HG03565 (cell line): ENCODE measurements around the gene HEXD.
"Not testable (repeated sequence)": the region's sequence is repeated elsewhere in the genome, so short reads cannot be mapped to it uniquely, and the experiment has no call there.

Experiments used
- ATAC-seq: cut with Tn5 transposase; IDR thresholded peaks from one replicate; pipeline ENCODE4 v1.9.1; 2021; ENCODE audit warnings: mild to moderate bottlenecking, moderate library complexity; ENCODE audit not compliant: unreplicated experiment

The HEXD gene

DNA sequence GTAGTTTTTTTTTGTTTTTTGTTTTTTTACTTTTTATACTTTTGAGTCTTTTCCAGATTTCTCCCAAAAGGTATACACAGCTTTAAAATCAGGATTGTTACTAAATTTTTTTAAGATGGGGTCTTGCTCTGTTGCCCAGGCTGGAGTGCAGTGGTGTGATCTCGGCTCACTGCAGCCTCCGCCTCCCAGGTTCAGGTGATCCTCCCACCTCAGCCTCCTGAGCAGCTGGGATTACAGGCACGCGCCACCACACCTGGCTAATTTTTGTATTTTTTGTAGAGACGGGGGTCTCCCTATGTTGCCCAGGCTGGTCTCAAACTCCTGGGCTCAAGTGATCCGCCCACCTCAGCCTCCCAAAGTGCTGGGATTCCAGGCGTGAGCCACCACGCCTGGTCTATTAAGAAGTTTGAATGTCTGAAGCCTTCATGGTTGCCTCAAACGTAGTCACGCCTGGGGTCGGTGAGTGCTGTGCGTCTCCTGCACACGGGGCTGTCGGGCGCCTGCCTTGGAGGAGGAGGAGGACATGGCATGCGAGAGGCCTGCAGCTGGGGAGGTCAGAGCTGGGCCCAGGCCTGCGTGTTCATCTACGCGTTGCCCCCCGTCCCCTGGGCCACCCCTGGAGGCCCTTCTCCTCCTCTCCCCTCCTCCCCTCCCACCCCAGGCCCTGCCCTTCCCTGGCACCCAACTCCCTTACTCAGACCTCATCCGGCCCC lies 35.8 kb upstream of the HEXD start:
- ATAC-seq = not testable (repeated sequence)

DNA sequence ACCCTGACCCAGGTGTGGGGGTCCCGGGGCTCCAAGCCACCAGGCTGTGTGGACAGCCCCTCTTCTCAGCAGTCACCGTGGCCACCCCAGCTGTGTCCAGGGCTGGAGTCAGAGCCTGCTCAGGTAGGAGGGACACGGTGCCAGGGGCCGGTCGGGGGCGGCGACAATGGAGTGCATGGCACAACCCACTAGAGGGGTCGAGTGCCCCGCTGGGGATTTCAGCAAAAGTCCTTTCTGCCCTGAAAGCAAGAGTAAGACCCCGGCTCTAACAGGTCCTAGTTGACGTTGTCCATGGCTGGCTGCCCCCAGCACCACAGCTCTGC lies 35.3 kb upstream of the HEXD start:
- ATAC-seq = no peak

DNA sequence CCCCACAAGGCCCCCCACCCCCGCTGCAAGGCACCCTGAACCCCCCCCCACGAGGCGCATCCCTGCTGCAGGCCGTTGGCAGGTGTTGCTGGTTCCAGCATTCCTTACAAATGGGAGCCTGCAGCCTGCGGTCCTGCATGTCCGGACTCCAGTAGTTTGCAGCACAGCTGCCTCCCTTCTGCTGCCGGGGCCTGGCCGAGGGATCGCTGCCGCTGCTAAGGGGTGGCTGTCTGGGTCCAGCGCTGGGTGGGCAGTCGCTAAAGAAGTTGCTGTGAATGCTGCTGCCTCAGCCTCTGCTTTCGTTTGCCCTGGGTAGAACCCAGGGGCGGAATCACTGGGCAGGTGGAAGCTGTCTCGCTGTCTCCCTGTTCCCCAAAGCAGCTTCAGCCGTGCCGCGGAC lies 34.7 kb upstream of the HEXD start:
- ATAC-seq = no peak

DNA sequence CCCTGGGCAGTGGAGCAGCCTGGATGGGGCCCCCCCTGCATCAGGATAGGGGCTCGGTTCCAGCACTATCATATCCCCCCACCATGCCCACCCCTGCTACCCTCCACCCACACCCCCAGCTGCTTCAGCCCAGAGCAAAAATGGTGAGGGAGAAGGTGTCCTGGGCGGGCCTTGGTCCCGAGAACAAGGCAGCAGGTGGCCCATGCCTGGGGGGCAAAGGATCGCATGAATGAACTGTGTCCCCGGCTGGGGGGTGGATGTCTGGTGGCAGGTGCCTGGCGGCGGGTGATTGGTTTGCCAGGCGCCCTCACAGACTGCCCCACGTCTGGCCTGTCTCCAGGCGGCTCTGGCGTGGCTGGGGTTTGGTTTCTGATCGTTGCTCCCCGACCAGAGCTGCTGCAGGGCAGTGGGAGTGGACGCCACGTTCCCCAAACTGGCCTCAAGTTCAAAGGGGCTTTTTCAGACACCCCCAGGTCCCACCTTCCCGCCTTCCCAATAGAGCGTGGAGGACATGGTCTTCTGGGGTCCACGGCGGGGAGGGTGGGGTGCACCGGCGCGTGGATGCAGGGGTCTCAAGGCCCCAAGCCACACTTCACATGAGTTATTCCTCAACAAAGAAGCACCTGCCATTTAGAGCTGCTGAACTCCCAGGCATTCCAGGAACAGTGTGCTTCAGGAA lies 34.0 kb upstream of the HEXD start:
- no peak for ATAC-seq

DNA sequence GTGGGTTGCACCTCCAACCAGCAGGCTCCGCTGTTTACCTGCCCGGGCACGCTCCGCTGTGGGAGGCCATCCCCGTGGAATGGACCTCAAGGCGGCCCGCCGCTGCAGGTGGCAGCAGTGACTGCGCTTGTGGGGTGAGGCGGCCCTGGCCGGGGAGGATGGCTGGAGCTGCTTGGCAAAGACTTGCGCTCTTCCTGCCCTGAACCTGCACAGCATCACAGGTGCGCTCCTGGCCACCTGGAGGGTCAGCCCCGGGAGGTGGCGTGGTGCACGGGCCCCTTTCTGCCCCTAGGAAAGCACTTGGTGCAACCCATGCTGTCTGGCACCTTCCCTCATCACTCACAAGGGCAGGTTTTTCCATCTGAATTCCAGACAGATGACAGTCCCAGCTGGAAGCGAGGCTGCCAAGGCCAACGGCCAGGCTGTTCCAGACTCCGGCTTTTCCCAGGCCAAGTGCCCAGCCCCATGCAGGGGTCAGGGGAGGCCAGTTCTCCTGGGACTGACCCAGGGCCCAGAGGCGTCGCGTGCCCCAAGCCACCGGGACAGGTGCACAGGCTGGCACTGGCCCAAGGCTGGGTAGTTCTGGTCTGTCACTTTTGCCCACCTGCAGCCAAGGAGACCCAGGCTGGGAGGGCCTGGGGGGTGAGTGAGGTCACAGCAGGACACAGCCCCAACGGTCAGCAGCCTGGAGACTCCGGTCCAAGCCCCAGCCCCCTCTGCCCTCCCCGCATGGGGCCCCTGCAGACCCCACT lies 33.2 kb upstream of the HEXD start:
- no peak for ATAC-seq

DNA sequence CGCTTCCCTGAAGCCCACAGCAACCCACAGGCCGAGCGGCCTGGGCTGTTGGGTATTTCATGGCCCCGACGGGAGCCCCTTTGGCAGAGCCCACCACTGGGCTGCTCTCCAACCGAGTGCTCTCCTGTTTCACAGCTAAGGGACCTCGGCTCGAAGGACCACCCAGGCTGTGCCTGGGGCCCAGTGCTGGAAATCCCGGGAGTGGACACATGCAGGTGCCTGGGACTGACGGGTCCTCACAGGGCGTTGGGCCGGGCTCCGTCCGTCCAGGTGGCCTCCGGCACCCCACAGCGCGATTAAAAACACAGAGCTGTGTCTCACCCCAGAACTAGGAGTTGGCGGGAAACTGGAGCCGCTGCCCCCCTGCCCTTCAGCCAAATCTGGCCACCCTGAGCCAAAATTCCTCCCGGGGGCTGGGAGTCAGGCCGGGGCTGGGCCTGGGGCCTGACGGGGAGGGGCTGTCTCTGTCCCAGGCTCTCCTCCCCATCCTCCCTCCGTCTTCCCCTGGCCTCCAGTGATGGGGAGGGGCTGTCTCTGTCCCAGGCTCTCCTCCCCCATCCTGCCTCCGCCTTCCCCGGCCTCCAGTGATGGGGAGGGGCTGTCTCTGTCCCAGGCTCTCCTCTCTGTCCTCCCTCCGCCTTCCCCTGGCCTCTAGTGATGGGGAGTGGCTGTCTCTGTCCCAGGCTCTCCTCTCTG lies 32.4 kb upstream of the HEXD start:
- no peak for ATAC-seq

DNA sequence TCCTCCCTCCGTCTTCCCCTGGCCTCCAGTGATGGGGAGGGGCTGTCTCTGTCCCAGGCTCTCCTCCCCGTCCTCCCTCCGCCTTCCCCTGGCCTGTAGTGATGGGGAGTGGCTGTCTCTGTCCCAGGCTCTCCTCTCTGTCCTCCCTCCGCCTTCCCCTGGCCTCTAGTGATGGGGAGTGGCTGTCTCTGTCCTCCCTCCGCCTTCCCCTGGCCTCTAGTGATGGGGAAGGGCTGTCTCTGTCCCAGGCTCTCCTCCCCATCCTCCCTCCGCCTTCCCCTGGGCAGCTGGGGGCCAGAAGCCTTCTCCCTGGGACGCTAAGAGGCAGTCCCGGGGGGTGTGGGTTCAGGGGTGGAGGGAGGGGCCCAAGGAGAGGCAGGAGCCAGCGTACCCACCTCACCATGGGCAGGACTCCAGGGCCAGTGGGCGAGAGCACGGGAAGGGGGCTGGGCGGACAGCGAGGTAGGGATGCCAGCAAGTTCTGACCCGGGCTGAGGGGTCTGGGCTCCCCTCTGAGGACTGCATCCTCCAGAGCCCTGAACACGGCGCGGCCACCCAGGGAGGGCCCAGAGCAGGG lies 31.8 kb upstream of the HEXD start:
- no peak for ATAC-seq

DNA sequence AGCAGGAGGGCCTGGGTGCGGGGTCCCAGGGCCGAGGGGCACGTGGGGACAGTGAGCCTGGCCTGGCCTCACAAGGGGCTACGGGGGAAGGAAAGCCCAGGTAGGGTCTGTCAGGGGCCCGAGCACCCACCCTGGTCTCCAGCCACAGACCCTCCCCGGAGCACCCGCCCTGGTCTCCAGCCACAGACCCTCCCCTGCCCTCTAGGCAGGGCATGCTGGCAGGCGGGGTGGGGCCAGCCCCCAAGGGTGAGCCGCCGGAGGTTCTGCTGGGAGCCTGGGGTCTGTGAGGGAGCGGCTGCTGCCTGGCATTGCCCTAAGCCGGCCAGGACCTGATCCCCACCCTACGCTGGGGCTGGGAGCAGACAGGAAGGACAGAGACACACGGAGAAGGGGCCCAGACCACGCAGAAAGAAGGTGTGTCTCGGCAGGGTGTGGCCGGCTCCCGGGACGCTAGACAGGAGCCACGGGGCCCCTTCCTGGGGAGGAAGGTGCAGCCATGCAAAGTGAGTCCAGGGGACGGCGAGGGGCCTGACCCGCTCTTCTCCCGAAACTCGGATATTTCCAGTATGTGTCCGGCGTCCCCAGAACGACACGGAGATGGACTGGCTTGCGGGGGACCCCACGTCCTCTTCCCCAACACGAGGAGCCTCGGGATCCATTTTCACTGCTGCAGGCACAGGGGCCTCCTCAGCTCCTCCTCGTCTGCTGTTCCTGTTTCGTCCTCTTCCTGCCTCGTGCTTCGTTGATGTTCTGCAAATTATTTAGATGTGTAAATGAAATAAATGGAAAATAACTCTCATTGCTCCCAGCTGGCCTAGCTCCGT lies 31.1 kb upstream of the HEXD start:
- ATAC-seq = no peak

DNA sequence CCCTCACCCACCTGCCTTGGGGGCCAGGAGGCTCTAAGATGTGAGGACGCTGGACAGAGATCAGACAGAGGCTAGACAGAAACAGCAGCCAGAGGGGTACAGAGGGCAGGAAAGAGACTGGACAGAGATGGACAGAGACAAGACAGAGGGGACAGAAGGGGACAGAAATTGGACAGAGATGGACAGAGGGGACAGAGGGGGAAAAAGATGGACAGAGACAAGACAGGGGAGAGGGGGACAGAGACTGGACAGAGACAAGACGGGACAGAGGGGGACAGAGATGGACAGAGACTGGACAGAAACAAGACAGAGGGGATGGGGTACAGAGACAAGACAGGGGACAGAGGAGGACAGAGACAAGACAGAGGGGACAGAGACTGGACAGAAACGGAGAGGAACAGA lies 30.4 kb upstream of the HEXD start:
- ATAC-seq = no peak

DNA sequence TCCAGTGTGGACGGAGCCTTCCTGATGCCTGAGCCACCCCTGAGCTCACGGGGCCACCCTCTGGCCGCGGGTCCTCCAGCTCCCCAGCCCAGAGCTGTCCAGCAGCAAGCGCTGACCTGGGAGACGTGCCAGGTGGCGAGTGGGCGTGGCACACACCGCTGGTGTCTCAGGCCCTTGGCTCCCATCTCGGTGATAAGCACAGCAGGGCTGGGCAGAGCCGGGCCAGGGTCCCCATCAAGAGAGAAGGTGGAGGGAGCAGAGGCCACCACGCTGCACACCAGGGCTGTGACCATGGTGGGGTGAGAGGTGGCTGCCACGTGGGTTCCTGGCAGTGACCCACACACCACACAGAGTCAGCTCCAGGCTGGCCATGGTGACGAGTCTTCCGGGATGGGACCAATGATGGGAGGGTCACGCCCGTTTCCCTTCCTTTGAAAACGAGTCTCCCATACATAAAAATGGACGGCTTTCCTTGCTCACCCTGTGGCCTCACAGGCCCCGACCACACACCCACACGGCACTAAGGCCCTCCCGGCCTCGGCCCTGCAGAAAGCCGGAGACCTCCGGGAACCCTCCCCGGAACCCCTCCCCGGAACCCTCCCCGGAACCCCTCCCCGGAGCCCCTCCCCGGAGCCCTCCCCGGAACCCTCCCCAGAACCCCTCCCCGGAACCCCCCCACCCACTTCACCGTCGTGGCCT lies 29.8 kb upstream of the HEXD start:
- no peak for ATAC-seq

DNA sequence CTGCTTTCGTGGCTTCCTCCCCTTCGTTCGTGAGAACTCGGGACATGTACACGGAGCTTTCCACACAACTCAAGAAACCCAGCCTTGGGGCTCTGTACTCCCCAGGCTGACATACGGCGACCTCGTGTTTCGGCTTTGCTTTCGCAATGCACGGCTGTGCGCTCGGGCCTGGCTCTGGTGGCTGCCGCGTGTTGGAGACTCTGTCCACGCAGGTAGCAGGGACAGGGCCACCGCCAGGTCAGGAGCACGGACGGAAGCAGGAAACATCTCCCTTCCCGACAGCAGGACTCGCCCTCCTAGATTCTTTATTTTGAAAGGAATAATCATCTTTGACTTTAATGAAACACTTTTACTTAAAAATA lies 29.2 kb upstream of the HEXD start:
- no peak for ATAC-seq

DNA sequence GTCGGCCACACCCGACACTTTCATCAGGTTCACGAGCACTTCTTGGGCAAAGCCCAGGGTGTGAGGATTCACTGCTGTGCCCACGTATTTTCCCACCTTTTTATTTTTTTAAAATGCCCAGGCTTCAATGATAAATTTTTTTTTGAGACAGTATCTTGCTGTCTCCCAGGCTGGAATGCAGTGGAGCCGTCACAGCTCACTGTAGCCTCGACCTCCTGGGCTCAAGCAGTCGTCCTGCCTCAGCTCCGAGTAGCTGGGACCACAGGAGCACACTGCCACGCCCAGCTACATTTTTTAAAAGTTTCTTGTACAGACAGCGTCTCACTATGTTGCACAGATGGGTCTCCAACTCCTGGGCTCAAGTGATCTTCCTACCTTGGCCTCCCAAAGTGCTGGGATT lies 28.8 kb upstream of the HEXD start:
- no peak for ATAC-seq

DNA sequence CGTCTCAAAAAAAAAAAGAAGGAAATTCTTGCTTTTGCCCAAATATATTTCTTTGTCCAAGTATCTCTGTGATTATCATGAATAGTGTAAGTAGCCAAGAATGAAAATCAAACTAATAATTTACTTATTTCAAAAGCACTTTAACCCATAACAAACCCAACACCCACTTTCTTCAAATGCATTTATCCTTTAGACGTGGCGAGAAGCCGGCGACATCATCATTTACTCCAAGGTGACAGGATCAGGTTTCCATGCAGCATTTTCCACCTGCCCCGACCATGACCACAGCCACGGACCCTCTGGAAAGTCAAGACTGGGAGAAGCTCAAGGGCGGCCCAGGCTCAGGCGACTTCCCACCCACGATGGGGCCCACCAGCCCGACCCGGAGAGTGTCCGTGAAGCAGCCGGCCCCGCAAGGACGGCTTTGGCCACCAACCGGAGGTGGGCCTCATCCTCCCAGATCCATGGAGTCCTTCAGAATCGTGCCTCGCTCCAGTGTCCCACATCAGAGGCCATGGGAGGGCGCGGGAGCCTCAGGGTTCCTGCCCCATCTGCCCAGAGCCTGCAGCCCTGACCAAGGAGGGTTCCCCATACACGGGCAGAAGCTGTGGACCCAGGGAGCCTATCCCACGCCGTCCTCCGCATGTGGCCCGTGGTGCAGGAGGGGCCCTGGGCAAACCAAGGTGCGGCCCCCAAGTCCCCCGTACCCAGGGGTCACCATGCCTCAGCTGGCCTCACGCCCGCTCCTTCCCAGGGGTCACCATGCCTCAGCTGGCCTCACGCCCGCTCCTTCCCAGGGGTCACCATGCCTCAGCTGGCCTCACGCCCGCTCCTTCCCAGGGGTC lies 27.9 kb upstream of the HEXD start:
- ATAC-seq = no peak

DNA sequence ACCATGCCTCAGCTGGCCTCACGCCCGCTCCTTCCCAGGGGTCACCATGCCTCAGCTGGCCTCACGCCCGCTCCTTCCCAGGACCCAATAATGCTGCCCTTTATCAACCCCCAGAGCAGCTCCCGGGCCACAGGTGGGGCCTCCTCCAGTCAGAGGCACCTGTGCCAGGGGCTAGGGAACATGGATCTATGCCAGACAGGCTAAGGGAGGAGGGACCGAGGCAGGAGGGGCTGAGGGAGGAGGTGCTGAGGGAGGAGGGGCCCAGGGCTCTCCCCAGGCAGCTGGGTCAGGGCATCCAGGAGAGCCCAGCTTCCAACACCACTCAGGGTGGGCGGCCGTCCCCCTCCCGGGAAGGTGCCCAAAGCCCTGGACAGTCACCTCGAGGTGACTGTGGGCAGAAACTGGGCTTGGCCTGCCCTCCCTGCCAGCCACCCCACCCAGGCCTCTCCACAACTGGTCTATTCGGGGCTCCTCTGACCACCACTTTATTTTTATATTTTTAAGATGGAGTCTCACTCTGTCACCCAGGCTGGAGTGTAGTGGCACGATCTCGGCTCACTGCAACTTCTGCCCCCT lies 27.2 kb upstream of the HEXD start:
- ATAC-seq = no peak

DNA sequence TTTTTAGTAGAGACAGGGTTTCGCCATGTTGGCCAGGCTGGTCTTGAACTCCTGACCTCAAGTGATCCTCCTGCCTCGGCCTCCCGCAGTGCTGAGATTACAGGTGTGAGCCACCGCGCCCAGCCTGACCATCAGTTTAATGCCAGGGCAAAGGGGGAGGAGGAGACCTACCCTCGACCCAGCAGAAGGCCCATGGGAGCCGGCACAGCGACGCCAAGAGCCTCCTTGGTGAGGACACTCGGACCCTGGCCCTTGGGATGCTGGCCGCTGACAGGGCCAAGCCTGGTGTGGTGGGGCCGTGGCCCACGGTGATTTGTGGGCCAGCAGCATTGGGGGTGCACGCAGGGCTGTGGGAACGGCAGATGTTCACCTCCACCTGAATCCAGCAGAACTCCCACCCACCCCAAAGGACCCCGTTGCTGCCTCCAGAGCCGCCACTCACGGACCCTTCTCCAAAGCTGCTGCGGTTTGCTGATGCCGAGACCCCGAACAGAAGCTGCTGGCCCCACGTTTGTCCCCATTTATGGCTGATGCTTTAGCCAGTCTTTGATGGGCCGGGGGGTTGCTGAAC lies 26.6 kb upstream of the HEXD start:
- no peak for ATAC-seq

DNA sequence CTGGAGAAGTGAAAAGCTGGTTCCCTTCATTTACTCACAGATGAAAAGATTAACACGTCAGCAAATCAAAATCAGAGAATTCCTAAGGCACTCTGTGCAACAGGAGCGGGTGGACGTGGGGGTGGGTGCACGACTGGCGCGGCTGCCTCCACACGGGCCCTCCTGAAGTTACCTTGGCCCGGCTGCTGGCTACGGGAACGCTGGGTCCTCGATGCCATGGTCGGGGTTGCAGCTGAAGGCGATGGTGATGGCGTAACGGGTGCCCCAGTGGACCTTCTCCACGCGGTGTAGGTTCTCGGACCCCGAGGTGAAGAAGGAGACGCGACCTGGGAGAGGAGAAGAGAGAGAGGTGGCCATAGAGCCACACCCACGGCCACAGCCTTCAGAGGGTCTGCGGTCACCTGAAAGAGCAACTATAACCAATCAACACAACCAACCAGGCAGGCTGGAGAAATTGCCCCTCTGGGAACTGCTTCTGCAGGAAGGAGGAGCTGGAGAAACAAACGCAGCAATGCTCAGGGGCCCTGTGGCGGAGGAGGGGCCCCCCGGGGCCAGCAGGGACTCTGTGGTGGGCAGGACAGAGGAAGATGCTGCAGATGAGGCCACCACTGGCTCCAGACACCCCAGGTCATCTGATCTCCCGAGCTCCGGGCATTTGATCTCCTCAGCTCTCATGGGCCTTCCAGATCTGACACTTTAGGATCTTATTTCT lies 25.8 kb upstream of the HEXD start:
- ATAC-seq = no peak

DNA sequence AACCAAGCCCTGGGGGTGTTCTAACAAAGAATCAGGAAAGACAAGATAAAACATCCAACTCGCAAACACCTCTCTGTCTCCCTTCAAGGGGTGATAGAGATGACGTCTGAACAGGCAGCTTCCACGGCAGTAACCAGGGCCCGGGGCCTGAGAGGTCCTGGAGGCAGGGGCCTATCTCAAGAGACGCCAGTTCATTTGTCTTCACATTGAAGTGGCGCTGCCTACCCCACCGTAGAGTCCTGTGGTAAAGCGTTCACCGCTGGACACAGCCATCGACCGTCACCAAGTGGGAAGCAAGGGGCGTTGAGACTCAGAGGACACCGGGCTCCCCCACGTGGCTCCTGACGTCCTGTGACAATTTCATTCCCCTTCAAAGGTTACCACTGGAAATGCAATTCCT lies 25.2 kb upstream of the HEXD start:
- ATAC-seq = no peak

DNA sequence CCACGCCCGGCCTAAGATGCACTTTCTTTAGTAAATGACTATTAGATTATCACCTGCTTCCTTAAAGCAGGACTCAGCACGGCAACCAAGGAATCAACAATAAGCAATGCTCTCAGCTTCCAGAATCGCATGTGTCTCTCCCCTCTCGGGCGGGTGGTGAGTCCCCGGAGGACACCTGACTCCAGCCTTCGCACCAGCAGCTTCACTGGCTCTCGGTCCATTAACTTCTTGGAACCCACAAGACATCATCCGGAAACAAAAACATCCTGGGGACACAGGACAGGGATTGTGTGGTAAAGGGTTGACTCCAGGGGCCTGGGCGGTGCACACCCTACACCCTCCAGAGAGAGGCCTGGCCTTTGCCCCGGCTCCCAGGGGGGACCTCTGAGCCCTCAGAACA lies 23.9 kb upstream of the HEXD start:
- ATAC-seq = no peak
